NK-92 (cell line): ENCODE measurements around the gene ASGR2.
"Not testable (repeated sequence)": the region's sequence is repeated elsewhere in the genome, so short reads cannot be mapped to it uniquely, and the experiment has no call there.

Experiments
- DNase-seq: peaks from one replicate; lab custom pipeline; 2025; ENCODE audit not compliant: unreplicated experiment; lab: John Stamatoyannopoulos, UW

Gene ASGR2, protein sequence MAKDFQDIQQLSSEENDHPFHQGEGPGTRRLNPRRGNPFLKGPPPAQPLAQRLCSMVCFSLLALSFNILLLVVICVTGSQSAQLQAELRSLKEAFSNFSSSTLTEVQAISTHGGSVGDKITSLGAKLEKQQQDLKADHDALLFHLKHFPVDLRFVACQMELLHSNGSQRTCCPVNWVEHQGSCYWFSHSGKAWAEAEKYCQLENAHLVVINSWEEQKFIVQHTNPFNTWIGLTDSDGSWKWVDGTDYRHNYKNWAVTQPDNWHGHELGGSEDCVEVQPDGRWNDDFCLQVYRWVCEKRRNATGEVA

DNA sequence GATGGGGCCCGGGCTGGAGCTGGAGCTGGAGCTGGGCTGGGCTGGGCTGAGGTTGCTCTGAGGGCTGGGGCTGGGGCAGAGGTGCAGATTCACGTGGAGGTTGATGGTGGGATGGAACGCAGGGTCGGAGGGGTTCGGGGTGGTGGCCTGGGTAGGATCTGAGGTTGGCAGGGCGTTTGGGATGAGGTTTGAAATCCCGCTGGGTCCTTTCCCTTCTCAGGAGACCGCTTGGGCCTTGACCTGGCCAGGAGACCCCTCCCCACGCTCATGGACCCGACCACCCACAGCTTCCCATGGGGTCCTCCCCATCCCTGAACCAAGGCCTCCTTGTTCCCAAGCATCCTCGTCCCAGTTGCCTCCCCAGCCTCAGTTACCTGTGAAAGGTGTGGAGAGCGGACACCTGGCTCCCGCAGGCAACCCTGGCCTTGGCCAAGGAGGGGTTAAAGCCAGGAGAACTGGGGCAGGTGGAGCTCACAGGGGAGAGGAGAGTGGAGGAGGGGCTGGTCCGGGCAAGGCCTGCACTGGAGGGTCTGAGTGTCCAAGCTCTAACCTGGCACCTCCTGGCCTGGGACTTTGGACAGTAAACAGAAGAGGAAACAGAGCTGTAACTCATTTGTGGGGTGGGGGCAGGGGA, at the start of gene ASGR2:
TSS of gene ASGR2 (minus strand) at position 582 of the 634 bp plus-strand sequence. CDS start 582 bp downstream, outside the sequence.
- DNase-seq = no peak

- not testable (repeated sequence) for DNase-seq
Measured at GRCh38 chr17:7159571-7159970, 44.9 kb upstream of the ASGR2 start.

GRCh38 chr17:7158424-7158823, 43.8 kb upstream of the ASGR2 start:
- DNase-seq = not testable (repeated sequence)

- no peak for DNase-seq
Measured at GRCh38 chr17:7156342-7156940, 41.8 kb upstream of the ASGR2 start.

- no peak for DNase-seq
Measured at GRCh38 chr17:7147772-7148171, 33.1 kb upstream of the ASGR2 start.

DNA sequence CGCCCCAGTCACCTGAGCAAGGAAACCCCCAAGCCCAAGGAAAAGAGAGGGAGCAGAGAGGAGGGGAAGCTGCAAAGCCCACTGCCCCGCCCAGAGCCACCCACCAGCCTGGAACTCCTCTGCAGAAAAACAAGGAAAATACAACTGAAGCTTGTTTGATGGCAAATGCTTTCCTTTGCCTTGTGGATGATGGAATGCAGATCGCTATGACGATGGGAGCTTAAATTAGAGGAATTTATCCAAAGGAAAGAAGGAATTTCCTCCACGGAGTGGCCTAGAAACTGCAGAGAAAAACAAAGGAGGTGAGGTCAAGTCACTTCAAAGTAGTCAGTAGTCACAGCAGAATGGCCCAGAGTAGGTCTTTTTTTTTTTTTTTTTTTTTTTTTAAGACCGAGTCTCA, 31.5 kb upstream of the ASGR2 start:
- no peak for DNase-seq

DNA sequence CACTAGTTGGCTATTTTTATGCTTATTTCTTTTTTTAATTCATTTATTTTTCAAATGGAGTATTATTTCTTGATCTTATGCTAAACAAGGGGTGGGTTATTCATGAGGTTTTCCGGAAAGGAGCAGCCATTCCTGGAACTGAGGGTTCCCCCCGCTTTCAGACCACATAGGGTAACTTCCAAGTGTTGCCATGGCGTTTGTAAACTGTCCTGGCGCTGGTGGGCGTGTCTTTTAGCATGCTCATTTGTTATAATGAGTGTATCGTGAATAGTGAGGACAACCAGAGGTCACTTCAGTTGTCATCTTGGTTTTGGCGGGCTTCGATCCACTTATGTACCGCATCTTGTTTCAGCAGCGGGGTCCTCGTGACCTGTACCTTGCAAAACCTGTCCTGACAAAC, 29.6 kb upstream of the ASGR2 start:
- no peak for DNase-seq

DNA sequence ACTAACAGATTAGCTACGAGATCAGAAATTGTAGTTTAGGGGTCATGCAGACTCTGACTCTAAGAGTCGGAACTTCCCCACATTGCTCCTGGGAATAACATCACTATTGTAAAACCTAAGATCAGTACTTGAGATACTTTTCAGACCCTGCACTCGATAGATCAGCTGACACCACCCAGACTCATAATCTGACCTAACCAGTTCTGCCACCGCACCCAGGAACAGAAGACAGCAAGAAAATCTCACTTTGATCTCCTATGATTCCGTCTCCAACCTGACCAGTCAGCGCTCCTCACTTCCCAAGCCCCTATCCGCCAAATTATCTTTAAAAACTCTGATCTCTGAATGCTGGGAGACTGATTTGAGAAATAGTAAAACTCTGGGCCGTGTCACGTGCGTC, 27.2 kb upstream of the ASGR2 start:
- no peak for DNase-seq

DNA sequence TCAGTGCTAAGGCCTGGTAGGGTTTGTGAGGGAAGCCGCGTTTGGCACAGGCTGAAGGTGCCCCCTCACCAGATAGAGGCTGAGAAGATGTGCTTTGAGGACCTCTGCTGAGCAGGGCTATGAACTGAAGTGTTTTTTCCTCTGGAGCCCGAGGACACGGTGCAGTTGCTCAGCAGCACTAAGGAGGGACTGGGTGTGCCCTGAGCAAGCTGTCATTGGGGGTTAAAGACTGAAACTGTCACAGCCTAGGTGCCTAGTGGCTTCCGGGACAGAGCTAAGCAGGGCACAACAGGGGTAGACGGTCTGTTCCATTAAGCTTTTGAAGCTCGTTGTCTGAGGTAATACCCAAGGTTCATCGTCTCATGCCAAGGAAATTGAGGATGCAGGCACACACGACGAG, 24.8 kb upstream of the ASGR2 start:
- no peak for DNase-seq

GRCh38 chr17:7138800-7139381, 24.3 kb upstream of the ASGR2 start:
- DNase-seq = no peak

- DNase-seq = no peak
Measured at GRCh38 chr17:7137171-7137943, 22.7 kb upstream of the ASGR2 start.

GRCh38 chr17:7136266-7136877, 21.8 kb upstream of the ASGR2 start:
- DNase-seq = no peak

- DNase-seq = no peak
Measured at GRCh38 chr17:7133916-7134315, 19.3 kb upstream of the ASGR2 start.

DNA sequence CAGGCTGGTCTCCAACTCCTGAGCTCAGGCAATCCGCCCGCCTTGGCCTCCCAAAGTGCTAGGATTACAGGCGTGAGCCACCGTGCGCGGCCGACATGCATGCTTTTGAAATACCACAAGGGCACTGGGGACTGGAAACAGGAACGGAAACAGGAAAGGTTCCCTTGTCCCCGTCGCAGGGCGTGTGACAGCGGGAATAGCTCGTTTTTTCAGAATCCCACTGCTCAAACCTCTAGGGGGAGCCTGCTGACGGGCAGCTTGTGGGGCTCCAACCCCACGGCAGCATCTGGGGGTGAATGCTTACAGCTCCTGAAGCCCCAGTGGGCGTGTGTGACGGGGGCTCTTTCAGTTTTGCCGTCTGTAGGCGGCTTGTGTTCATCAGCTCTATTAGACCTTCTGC, 18.8 kb upstream of the ASGR2 start:
- no peak for DNase-seq

GRCh38 chr17:7132511-7133094, 18.0 kb upstream of the ASGR2 start:
- DNase-seq = no peak

GRCh38 chr17:7131423-7131791, 16.8 kb upstream of the ASGR2 start:
- no peak for DNase-seq

DNA sequence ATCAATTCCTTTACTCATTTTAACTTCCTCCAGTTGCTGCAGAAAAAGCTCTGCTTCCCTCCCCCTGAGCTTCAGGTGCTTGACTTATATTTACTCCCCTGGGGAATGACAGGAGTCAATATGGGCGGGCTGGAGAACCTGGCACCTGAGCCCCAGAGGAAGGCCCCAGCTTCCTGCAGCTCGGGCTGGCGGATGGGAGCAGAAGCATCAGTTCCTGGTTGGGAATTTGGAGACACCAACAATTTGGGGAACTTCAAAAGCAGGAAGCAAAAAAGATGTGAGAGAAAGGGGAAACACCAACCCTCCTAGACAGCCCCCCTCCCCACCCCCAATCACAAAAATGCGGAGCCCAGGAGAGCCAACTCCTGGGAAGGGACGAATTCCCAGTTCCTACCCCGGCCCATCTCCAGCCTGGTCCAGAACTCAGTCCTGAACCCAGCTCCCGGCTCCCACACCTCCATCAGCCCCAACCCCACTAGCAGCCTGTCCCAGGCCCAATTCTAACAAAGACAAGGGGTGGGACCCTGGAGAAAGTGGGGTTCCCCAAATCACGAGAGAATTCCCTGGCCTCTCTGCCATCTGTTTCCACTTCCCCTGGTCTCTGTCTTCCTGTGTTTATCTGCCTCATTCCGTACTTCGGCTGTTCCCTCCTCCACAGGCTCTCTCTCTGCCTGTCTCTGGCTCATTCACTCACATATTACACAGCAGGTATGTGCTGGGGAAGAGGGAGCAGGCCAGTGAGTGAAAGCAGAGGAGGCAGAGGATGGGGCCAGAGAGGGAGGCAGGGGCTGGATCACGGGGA, 16.2 kb upstream of the ASGR2 start:
- no peak for DNase-seq

DNA sequence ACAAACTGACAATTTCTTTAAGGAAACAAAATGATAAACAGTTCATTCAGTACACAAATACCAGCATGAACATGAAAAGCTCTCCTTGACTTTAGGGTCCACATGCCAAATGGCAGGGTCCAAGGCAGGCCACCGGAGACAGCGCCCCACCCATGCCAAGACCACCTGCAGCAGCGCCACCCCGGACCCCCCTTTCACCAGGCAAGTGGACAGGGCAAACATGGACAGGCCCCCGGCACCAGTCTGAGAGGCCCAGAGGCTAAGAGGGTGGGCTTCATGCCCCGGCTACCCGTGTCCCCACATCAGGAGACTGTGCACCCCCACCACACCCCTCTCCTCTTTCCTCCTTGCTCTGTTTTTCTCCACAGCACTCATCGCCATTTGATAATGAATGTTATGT, 14.7 kb upstream of the ASGR2 start:
- no peak for DNase-seq

GRCh38 chr17:7128160-7128559, 13.5 kb upstream of the ASGR2 start:
- DNase-seq = no peak

GRCh38 chr17:7127501-7127900, 12.9 kb upstream of the ASGR2 start:
- not testable (repeated sequence) for DNase-seq
